RCC 7860 (cell line): ENCODE measurements around the gene SH3PXD2A.

Source experiments
- DNase-seq: peaks from one replicate; pipeline ENCODE4 v3.0.0-alpha.2; 2015; ENCODE audit warnings: low spot score
- FAIRE-seq: peaks from 2 replicates; lab custom pipeline; 2012; peaks lifted over from hg19 to GRCh38; lab: Jason Lieb, UNC

Gene SH3PXD2A

GRCh38 chr10:103574097-103575061, 281.0 kb downstream of the SH3PXD2A start:
- DNase-seq (no peak), FAIRE-seq (no peak)

GRCh38 chr10:103573205-103573487, 282.2 kb downstream of the SH3PXD2A start:
- DNase-seq = no peak
- no peak for FAIRE-seq

GRCh38 chr10:103572347-103573204, 282.8 kb downstream of the SH3PXD2A start:
- DNase-seq = no peak
- FAIRE-seq = no peak

- FAIRE-seq (no peak), DNase-seq (no peak)
Measured at GRCh38 chr10:103571656-103571975, 283.8 kb downstream of the SH3PXD2A start.

- no peak for DNase-seq
- no peak for FAIRE-seq
Measured at GRCh38 chr10:103570844-103571655, 284.3 kb downstream of the SH3PXD2A start.

GRCh38 chr10:103569896-103570295, 285.5 kb downstream of the SH3PXD2A start:
- FAIRE-seq (no peak), DNase-seq (no peak)

GRCh38 chr10:103568505-103568904, 286.9 kb downstream of the SH3PXD2A start:
- FAIRE-seq = no peak
- no peak for DNase-seq

GRCh38 chr10:103566536-103566935, 288.8 kb downstream of the SH3PXD2A start:
- FAIRE-seq (no peak), DNase-seq (no peak)

GRCh38 chr10:103564776-103565520, 290.4 kb downstream of the SH3PXD2A start:
- no peak for DNase-seq
- no peak for FAIRE-seq

- no peak for FAIRE-seq
- no peak for DNase-seq
Measured at GRCh38 chr10:103564116-103564501, 291.3 kb downstream of the SH3PXD2A start.

GRCh38 chr10:103563231-103564115, 291.9 kb downstream of the SH3PXD2A start:
- no peak for DNase-seq

GRCh38 chr10:103562383-103562782, 293.0 kb downstream of the SH3PXD2A start:
- DNase-seq (no peak), FAIRE-seq (no peak)

More at GRCh38 chr10:103563231-103564115, 291.9 kb downstream of the SH3PXD2A start:
- no peak for FAIRE-seq

GRCh38 chr10:103560886-103561285, 294.5 kb downstream of the SH3PXD2A start:
- DNase-seq (no peak), FAIRE-seq (no peak)

- FAIRE-seq (no peak), DNase-seq (no peak)
Measured at GRCh38 chr10:103559776-103560175, 295.6 kb downstream of the SH3PXD2A start.

GRCh38 chr10:103558911-103559310, 296.5 kb downstream of the SH3PXD2A start:
- DNase-seq = no peak

GRCh38 chr10:103557455-103557854, 297.9 kb downstream of the SH3PXD2A start:
- DNase-seq (no peak), FAIRE-seq (no peak)

More at GRCh38 chr10:103558911-103559310, 296.5 kb downstream of the SH3PXD2A start:
- no peak for FAIRE-seq

- no peak for DNase-seq
- no peak for FAIRE-seq
Measured at GRCh38 chr10:103556383-103557007, 298.9 kb downstream of the SH3PXD2A start.

- FAIRE-seq = no peak
- DNase-seq = no peak
Measured at GRCh38 chr10:103555712-103556111, 299.7 kb downstream of the SH3PXD2A start.

GRCh38 chr10:103555325-103555649, 300.1 kb downstream of the SH3PXD2A start:
- no peak for DNase-seq
- no peak for FAIRE-seq
